Measurements from ENCODE around the gene NAALADL2. TPM values are rescaled to one million over a fixed set of nuclear protein-coding genes. Genes with fewer than 3 reads are reported as not detected.

NAALADL2 gene
- total and polyA plus RNA-seq, 4 donors: 0.28 to 4.6 (median 3.1) TPM

- TF ChIP-seq RXRA (IDR thresholded peaks at IDR 0.05) (no peak), SP1 (IDR thresholded peaks at IDR 0.05) (no peak), CTCF (IDR thresholded peaks at IDR 0.05; ENCODE audit: low read depth, low read length, missing input control) (no peak), NR2F2 (IDR thresholded peaks at IDR 0.05) (no peak), ATF3 (IDR thresholded peaks at IDR 0.05) (no peak), YY1 (IDR thresholded peaks at IDR 0.05) (no peak), GABPA (IDR thresholded peaks at IDR 0.05 in 1 of 2, conservative IDR thresholded peaks at IDR 0.05 in 1 of 2) (no peak), ZBTB33 (IDR thresholded peaks at IDR 0.05) (no peak), REST (IDR thresholded peaks at IDR 0.05) (no peak)
- Histone ChIP-seq H3K27ac (ENCODE audit: low read depth in 1 of 2, low read length in 2 of 2) (no peak overlapping the region), H3K9ac (ENCODE audit: low read depth in 1 of 2, low read length in 2 of 2) (no peak overlapping the region), H3K36me3 (ENCODE audit: control insufficient read depth in 4 of 4, insufficient read depth in 3 of 4, low read depth in 1 of 4, low read length in 3 of 4) (no peaks in the 10 kb centered on the region), H3K4me1 (ENCODE audit: control insufficient read depth in 4 of 4, insufficient read depth in 4 of 4, low read length in 3 of 4) (peaks cover 0 to 16% (median 9%) of the 10 kb centered on the region in 4 donors), H3K4me3 (ENCODE audit: low read depth in 1 of 3, low read length in 3 of 3) (no peak overlapping the region), H3K27me3 (ENCODE audit: control insufficient read depth in 4 of 4, insufficient read depth in 4 of 4, low read length in 3 of 4) (no peaks in the 10 kb centered on the region), H3K9me3 (ENCODE audit: control insufficient read depth in 4 of 4, low read length in 3 of 4) (no peaks in the 10 kb centered on the region)
- DNase-seq (ENCODE audit: low spot score): no peak
- 77% methylated on average over 3 of the region's 3 CpGs for WGBS
Measured at GRCh38 chr3:175070946-175071345, 211.8 kb downstream of the NAALADL2 start.

- H3K9me3 ChIP-seq (ENCODE audit: control insufficient read depth in 4 of 4, low read length in 3 of 4): no peaks in the 10 kb centered on the region
- 75% methylated on average over 6 of the region's 6 CpGs for WGBS
- TF ChIP-seq HNF4A (conservative IDR thresholded peaks at IDR 0.05): peak in 1 of 2 donors; percentile 19
- no peak for TF ChIP-seq FOXA1 (IDR thresholded peaks at IDR 0.05)
- no peak for TF ChIP-seq FOXA2 (IDR thresholded peaks at IDR 0.05)
- no peak for TF ChIP-seq EGR1 (IDR thresholded peaks at IDR 0.05; ENCODE audit: low read depth in 2 of 2)
Measured at GRCh38 chr3:175073219-175073905, 214.2 kb downstream of the NAALADL2 start.

More at GRCh38 chr3:175073219-175073905, 214.2 kb downstream of the NAALADL2 start:
- no peaks in the 10 kb centered on the region for H3K36me3 ChIP-seq (ENCODE audit: control insufficient read depth in 4 of 4, insufficient read depth in 3 of 4, low read depth in 1 of 4, low read length in 3 of 4)
- no peaks in the 10 kb centered on the region for H3K27me3 ChIP-seq (ENCODE audit: control insufficient read depth in 4 of 4, insufficient read depth in 4 of 4, low read length in 3 of 4)
- no peaks in the 10 kb centered on the region for H3K4me1 ChIP-seq (ENCODE audit: control insufficient read depth in 4 of 4, insufficient read depth in 4 of 4, low read length in 3 of 4)
- H3K27ac ChIP-seq (ENCODE audit: low read depth in 1 of 2, low read length in 2 of 2): no peak overlapping the region
- DNase-seq (ENCODE audit: low spot score): no peak
- H3K4me3 ChIP-seq (ENCODE audit: low read depth in 1 of 3, low read length in 3 of 3): no peak overlapping the region
- no peak overlapping the region for H3K9ac ChIP-seq (ENCODE audit: low read depth in 1 of 2, low read length in 2 of 2)

All from liver (tissue), 9 donors.